GM23338 (cell line): ENCODE results near the gene GCFC2. TPM values are rescaled to one million over a fixed set of nuclear protein-coding genes. Genes with fewer than 3 reads are reported as not detected.

Experiments used
- ATAC-seq: fragments of 200-7000 bp; cut with Tn5 transposase; 3 replicates; pipeline ENCODE4 v1.9.1; 2020
- DNase-seq: peaks from one replicate; pipeline ENCODE4 v3.0.0-alpha.2; 2015; ENCODE audit warnings: low spot score
- H2AFZ ChIP-seq: fragments of 200-600 bp; sonication (generic); 2 replicates; pipeline ENCODE4 v1.8.0; 2016; ENCODE audit warnings: antibody characterized with exemption, mild to moderate bottlenecking, moderate library complexity
- H3F3A ChIP-seq: fragments of 200-600 bp; sonication (generic); replicated peaks from 2 replicates; pipeline ENCODE4 v1.8.0; 2017; ENCODE audit warnings: antibody characterized with exemption, mixed run types, low read depth
- H3K27ac ChIP-seq: fragments of 200-600 bp; sonication (generic); 2 replicates; pipeline ENCODE4 v1.6.1; 2016; ENCODE audit warnings: low read depth
- H3K27me3 ChIP-seq: fragments of 200-600 bp; sonication (generic); 2 replicates; pipeline ENCODE4 v1.8.0; 2016; ENCODE audit warnings: mild to moderate bottlenecking, mixed run types, moderate library complexity; ENCODE audit not compliant: insufficient read depth
- H3K36me3 ChIP-seq: fragments of 200-600 bp; sonication (generic); 2 replicates; pipeline ENCODE4 v1.8.0; 2016; ENCODE audit warnings: mild to moderate bottlenecking; ENCODE audit not compliant: insufficient read depth
- H3K4me1 ChIP-seq: fragments of 200-600 bp; sonication (generic); 2 replicates; pipeline ENCODE4 v1.8.0; 2016; ENCODE audit warnings: mild to moderate bottlenecking, moderate library complexity; ENCODE audit not compliant: insufficient read depth
- H3K4me2 ChIP-seq: fragments of 200-600 bp; sonication (generic); 2 replicates; pipeline ENCODE4 v1.7.1; 2017; ENCODE audit warnings: mixed run types
- H3K4me3 ChIP-seq: fragments of 200-600 bp; sonication (generic); 2 replicates; pipeline ENCODE4 v1.6.1; 2016; ENCODE audit warnings: mixed run types
- H3K79me2 ChIP-seq: fragments of 200-600 bp; sonication (generic); replicated peaks from 2 replicates; pipeline ENCODE4 v1.8.0; 2017; ENCODE audit warnings: mild to moderate bottlenecking; ENCODE audit not compliant: insufficient read depth
- H3K9me2 ChIP-seq: fragments of 200-600 bp; sonication (generic); 2 replicates; pipeline ENCODE4 v1.8.0; 2017; ENCODE audit not compliant: insufficient read depth
- H4K20me1 ChIP-seq: fragments of 200-600 bp; sonication (generic); replicated peaks from 2 replicates; pipeline ENCODE4 v1.8.0; 2017; ENCODE audit warnings: mild to moderate bottlenecking; ENCODE audit not compliant: insufficient read depth
- H3K27ac Mint-ChIP-seq: 2 replicates; pipeline ENCODE4 v1.8.0; 2020; ENCODE audit warnings: inconsistent platforms, mild to moderate bottlenecking, moderate library complexity, mixed read lengths
- H3K27me3 Mint-ChIP-seq: 3 replicates; pipeline ENCODE4 v1.8.0; 2022; ENCODE audit warnings: low read depth, mild to moderate bottlenecking, moderate library complexity, mixed read lengths, inconsistent platforms; ENCODE audit not compliant: insufficient read depth, poor library complexity
- H3K36me3 Mint-ChIP-seq: 3 replicates; pipeline ENCODE4 v1.8.0; 2021; ENCODE audit warnings: low read depth, mild to moderate bottlenecking, inconsistent platforms, moderate library complexity, mixed read lengths
- H3K4me1 Mint-ChIP-seq: 3 replicates; pipeline ENCODE4 v1.8.0; 2020; ENCODE audit warnings: mild to moderate bottlenecking, inconsistent platforms, mixed read lengths
- H3K4me3 Mint-ChIP-seq: 3 replicates; pipeline ENCODE4 v1.8.0; 2021; ENCODE audit warnings: moderate library complexity, mild to moderate bottlenecking, inconsistent platforms, mixed read lengths
- H3K9me3 Mint-ChIP-seq: 3 replicates; pipeline ENCODE4 v1.8.0; 2020; ENCODE audit warnings: moderate library complexity, mild to moderate bottlenecking, inconsistent platforms, mixed read lengths
- CREB1 ChIP-seq: fragments of 250-450 bp; sonication (Bioruptor Pico); IDR thresholded peaks from 2 replicates; pipeline ENCODE4 v1.5.0; 2020; ENCODE audit warnings: low read depth, mild to moderate bottlenecking, moderate library complexity
- EZH2 ChIP-seq: fragments of 200-600 bp; sonication (generic); IDR thresholded peaks from one replicate; pipeline ENCODE4 v1.8.0; 2017; ENCODE audit warnings: antibody characterized with exemption, mild to moderate bottlenecking, low read depth; ENCODE audit not compliant: unreplicated experiment
- EZH2phosphoT487 ChIP-seq: fragments of 200-600 bp; sonication (generic); IDR thresholded peaks from one replicate; pipeline ENCODE4 v1.8.1; 2018; ENCODE audit warnings: antibody characterized with exemption; ENCODE audit not compliant: unreplicated experiment
- JUNB ChIP-seq: IDR thresholded peaks from one replicate; pipeline ENCODE4 v1.6.1; 2016; ENCODE audit warnings: antibody characterized with exemption; ENCODE audit not compliant: unreplicated experiment
- NANOG ChIP-seq: IDR thresholded peaks from 2 replicates; pipeline ENCODE4 v1.6.1; 2016; ENCODE audit warnings: antibody characterized with exemption, borderline replicate concordance
- STAT1 ChIP-seq: IDR thresholded peaks from one replicate; pipeline ENCODE4 v1.6.1; 2016; ENCODE audit warnings: antibody characterized with exemption; ENCODE audit not compliant: unreplicated experiment
- ZNF114 ChIP-seq: fragments of 250-450 bp; sonication (Bioruptor Pico); IDR thresholded peaks from 2 replicates; pipeline ENCODE4 v1.5.0; 2020; ENCODE audit warnings: mild to moderate bottlenecking, moderate library complexity
- ZNF331 ChIP-seq: fragments of 250-450 bp; sonication (Bioruptor Pico); IDR thresholded peaks from 2 replicates; pipeline ENCODE4 v1.5.0; 2020; ENCODE audit warnings: low read depth, mild to moderate bottlenecking, moderate library complexity
- polyA plus RNA-seq: library from polyadenylated mRNA; unstranded; fragments of >200 nt; fragmentation: Nextera tagmentation; extraction: Ambion mirVana; gene quantifications from 2 replicates; pipeline ENCODE4 v1.2.1, GENCODE V29; 2016
- total RNA-seq: library from RNA; depleted of rRNA; stranded (reverse); fragments of >200 nt; shearing (Covaris generic); gene quantifications from 2 replicates; pipeline ENCODE4 v1.2.3, GENCODE V29; 2014
- TF ChIP-seq, protein P1 (sequence below): IDR thresholded peaks from one replicate; pipeline ENCODE4 v1.6.1; 2018; ENCODE audit warnings: antibody characterized with exemption; ENCODE audit not compliant: unreplicated experiment
- TF ChIP-seq, protein P2 (sequence below): IDR thresholded peaks from 2 replicates; pipeline ENCODE4 v1.6.1; 2016; ENCODE audit warnings: antibody characterized with exemption
- TF ChIP-seq, protein P3 (sequence below), 2 experiments: fragments of 200-600 bp in 1 of 2; sonication (generic) in 1 of 2; conservative IDR thresholded peaks; 2 replicates each; pipeline versions ENCODE4 v1.5.1 to v1.6.1; 2016 to 2017; ENCODE audit warnings: antibody characterized with exemption in 2 of 2, low read depth in 2 of 2, mild to moderate bottlenecking in 2 of 2, moderate library complexity in 1 of 2
- TF ChIP-seq, protein P4 (sequence below): fragments of 250-450 bp; sonication (Bioruptor Pico); IDR thresholded peaks from 2 replicates; pipeline ENCODE4 v1.5.0; 2020; ENCODE audit warnings: mild to moderate bottlenecking, moderate library complexity

GCFC2 gene
- total and polyA plus RNA-seq, 2 experiments from 2014 or later, result 23.8 to 26.2 TPM

DNA sequence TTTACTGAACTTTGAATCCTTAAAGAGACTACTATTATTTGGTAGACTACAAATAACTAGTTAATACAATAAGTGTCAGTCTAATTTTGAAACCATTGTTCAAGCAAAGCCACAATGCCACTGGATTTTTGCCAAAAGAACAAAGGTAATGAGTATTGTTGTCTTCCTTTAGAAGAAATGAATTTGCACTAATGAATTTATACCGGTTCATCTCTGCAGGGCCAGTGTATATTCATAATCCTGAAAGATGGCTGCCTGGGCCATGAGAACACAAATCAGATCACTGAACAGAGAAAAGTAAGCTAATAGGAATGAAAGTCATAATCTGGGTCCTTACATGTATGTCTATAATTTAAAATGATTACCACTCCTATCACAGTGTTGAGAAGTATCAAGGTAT is 31.2 kb downstream of the GCFC2 start (continued):
- TF ChIP-seq, protein P1, sequence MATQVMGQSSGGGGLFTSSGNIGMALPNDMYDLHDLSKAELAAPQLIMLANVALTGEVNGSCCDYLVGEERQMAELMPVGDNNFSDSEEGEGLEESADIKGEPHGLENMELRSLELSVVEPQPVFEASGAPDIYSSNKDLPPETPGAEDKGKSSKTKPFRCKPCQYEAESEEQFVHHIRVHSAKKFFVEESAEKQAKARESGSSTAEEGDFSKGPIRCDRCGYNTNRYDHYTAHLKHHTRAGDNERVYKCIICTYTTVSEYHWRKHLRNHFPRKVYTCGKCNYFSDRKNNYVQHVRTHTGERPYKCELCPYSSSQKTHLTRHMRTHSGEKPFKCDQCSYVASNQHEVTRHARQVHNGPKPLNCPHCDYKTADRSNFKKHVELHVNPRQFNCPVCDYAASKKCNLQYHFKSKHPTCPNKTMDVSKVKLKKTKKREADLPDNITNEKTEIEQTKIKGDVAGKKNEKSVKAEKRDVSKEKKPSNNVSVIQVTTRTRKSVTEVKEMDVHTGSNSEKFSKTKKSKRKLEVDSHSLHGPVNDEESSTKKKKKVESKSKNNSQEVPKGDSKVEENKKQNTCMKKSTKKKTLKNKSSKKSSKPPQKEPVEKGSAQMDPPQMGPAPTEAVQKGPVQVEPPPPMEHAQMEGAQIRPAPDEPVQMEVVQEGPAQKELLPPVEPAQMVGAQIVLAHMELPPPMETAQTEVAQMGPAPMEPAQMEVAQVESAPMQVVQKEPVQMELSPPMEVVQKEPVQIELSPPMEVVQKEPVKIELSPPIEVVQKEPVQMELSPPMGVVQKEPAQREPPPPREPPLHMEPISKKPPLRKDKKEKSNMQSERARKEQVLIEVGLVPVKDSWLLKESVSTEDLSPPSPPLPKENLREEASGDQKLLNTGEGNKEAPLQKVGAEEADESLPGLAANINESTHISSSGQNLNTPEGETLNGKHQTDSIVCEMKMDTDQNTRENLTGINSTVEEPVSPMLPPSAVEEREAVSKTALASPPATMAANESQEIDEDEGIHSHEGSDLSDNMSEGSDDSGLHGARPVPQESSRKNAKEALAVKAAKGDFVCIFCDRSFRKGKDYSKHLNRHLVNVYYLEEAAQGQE, result no peak
- no peak for TF ChIP-seq JUNB
- no peak for TF ChIP-seq EZH2phosphoT487
- TF ChIP-seq ZNF114, result no peak
- TF ChIP-seq, protein P2, sequence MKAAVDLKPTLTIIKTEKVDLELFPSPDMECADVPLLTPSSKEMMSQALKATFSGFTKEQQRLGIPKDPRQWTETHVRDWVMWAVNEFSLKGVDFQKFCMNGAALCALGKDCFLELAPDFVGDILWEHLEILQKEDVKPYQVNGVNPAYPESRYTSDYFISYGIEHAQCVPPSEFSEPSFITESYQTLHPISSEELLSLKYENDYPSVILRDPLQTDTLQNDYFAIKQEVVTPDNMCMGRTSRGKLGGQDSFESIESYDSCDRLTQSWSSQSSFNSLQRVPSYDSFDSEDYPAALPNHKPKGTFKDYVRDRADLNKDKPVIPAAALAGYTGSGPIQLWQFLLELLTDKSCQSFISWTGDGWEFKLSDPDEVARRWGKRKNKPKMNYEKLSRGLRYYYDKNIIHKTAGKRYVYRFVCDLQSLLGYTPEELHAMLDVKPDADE, result no peak
- no peak for TF ChIP-seq STAT1

DNA sequence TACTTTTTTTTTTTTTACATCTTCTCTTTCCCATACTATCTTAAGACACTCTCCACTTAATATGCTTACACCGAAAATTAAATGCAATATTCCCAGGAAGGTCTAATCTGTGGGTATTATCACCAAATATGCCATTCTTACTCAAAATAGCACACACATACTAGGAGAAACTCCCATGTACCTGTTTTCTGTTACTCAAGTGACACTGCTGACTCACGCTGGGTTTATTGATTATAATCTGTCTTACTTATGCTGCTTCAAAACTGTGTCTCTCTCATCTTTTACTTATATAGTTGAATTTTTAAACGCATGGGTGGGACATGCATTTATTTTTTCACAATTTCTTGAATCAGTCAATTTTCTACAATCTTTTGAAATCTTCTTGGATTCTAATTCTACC is 34.3 kb downstream of the GCFC2 start:
- Histone ChIP-seq H4K20me1 (no peaks in the 10 kb centered on the region; the same call in 1 of the 2 replicates), H3K4me2 (no peak overlapping the region), H3K9me2 (no peaks in the 10 kb centered on the region), H3K27me3 (no peaks in the 10 kb centered on the region), H3K27ac (no peak overlapping the region), H2AFZ (no peak overlapping the region), H3K79me2 (no peaks in the 10 kb centered on the region), H3K36me3 (no peaks in the 10 kb centered on the region; the same call in 1 of the 2 replicates), H3F3A (no peaks in the 10 kb centered on the region), H3K4me1 (no peaks in the 10 kb centered on the region), H3K4me3 (no peak overlapping the region)
- ATAC-seq (no peak), DNase-seq (no peak)
- H3K4me1 Mint-ChIP-seq, result no peaks in the 10 kb centered on the region
- peaks cover 24% of the 10 kb centered on the region for H3K36me3 Mint-ChIP-seq
- H3K27ac Mint-ChIP-seq, result no peak overlapping the region
- H3K9me3 Mint-ChIP-seq, result no peaks in the 10 kb centered on the region
- no peak overlapping the region for H3K4me3 Mint-ChIP-seq
- H3K27me3 Mint-ChIP-seq, result no peaks in the 10 kb centered on the region
- TF ChIP-seq EZH2phosphoT487 (no peak), NANOG (no peak), ZNF331 (CRISPR knock-in tag) (no peak), STAT1 (no peak), EZH2 (no peak), CREB1 (CRISPR knock-in tag) (no peak)
- TF ChIP-seq, protein P3, sequence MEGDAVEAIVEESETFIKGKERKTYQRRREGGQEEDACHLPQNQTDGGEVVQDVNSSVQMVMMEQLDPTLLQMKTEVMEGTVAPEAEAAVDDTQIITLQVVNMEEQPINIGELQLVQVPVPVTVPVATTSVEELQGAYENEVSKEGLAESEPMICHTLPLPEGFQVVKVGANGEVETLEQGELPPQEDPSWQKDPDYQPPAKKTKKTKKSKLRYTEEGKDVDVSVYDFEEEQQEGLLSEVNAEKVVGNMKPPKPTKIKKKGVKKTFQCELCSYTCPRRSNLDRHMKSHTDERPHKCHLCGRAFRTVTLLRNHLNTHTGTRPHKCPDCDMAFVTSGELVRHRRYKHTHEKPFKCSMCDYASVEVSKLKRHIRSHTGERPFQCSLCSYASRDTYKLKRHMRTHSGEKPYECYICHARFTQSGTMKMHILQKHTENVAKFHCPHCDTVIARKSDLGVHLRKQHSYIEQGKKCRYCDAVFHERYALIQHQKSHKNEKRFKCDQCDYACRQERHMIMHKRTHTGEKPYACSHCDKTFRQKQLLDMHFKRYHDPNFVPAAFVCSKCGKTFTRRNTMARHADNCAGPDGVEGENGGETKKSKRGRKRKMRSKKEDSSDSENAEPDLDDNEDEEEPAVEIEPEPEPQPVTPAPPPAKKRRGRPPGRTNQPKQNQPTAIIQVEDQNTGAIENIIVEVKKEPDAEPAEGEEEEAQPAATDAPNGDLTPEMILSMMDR (conservative IDR thresholded peaks at IDR 0.05; ENCODE audit: low read depth in 2 of 2), result no peak
- TF ChIP-seq, protein P2, result no peak
- TF ChIP-seq, protein P4, sequence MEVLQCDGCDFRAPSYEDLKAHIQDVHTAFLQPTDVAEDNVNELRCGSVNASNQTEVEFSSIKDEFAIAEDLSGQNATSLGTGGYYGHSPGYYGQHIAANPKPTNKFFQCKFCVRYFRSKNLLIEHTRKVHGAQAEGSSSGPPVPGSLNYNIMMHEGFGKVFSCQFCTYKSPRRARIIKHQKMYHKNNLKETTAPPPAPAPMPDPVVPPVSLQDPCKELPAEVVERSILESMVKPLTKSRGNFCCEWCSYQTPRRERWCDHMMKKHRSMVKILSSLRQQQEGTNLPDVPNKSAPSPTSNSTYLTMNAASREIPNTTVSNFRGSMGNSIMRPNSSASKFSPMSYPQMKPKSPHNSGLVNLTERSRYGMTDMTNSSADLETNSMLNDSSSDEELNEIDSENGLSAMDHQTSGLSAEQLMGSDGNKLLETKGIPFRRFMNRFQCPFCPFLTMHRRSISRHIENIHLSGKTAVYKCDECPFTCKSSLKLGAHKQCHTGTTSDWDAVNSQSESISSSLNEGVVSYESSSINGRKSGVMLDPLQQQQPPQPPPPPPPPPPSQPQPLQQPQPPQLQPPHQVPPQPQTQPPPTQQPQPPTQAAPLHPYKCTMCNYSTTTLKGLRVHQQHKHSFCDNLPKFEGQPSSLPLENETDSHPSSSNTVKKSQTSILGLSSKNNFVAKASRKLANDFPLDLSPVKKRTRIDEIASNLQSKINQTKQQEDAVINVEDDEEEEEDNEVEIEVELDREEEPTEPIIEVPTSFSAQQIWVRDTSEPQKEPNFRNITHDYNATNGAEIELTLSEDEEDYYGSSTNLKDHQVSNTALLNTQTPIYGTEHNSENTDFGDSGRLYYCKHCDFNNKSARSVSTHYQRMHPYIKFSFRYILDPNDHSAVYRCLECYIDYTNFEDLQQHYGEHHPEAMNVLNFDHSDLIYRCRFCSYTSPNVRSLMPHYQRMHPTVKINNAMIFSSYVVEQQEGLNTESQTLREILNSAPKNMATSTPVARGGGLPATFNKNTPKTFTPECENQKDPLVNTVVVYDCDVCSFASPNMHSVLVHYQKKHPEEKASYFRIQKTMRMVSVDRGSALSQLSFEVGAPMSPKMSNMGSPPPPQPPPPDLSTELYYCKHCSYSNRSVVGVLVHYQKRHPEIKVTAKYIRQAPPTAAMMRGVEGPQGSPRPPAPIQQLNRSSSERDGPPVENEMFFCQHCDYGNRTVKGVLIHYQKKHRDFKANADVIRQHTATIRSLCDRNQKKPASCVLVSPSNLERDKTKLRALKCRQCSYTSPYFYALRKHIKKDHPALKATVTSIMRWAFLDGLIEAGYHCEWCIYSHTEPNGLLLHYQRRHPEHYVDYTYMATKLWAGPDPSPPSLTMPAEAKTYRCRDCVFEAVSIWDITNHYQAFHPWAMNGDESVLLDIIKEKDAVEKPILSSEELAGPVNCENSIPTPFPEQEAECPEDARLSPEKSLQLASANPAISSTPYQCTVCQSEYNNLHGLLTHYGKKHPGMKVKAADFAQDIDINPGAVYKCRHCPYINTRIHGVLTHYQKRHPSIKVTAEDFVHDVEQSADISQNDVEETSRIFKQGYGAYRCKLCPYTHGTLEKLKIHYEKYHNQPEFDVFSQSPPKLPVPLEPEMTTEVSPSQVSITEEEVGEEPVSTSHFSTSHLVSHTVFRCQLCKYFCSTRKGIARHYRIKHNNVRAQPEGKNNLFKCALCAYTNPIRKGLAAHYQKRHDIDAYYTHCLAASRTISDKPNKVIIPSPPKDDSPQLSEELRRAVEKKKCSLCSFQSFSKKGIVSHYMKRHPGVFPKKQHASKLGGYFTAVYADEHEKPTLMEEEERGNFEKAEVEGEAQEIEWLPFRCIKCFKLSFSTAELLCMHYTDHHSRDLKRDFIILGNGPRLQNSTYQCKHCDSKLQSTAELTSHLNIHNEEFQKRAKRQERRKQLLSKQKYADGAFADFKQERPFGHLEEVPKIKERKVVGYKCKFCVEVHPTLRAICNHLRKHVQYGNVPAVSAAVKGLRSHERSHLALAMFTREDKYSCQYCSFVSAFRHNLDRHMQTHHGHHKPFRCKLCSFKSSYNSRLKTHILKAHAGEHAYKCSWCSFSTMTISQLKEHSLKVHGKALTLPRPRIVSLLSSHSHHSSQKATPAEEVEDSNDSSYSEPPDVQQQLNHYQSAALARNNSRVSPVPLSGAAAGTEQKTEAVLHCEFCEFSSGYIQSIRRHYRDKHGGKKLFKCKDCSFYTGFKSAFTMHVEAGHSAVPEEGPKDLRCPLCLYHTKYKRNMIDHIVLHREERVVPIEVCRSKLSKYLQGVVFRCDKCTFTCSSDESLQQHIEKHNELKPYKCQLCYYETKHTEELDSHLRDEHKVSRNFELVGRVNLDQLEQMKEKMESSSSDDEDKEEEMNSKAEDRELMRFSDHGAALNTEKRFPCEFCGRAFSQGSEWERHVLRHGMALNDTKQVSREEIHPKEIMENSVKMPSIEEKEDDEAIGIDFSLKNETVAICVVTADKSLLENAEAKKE (CRISPR knock-in tag), result no peak
